HepG2 (cell line): Measurements from ENCODE around the gene IGFLR1. TPM values are rescaled to one million over a fixed set of nuclear protein-coding genes. Genes with fewer than 3 reads are reported as not detected.

Source experiments
- ARID3A ChIP-seq: IDR thresholded peaks from 2 replicates; pipeline ENCODE4 v1.6.1; 2012; ENCODE audit warnings: low read depth, low read length, improper control_type of control experiment
- ATF7-NPFF ChIP-seq: sonication (generic); formaldehyde crosslinking; IDR thresholded peaks from 2 replicates; pipeline ENCODE4 v1.8.1; 2023; ENCODE audit warnings: mild to moderate bottlenecking, low read depth, missing genetic modification reagents, moderate library complexity
- ATRX ChIP-seq: sonication (generic); formaldehyde crosslinking; IDR thresholded peaks from 2 replicates; pipeline ENCODE4 v1.4.0; 2020; ENCODE audit warnings: missing genetic modification reagents, borderline replicate concordance
- CTCF ChIP-seq: sonication (generic); formaldehyde crosslinking; IDR thresholded peaks from 2 replicates; pipeline ENCODE4 v1.5.0; 2020; ENCODE audit warnings: mild to moderate bottlenecking, missing genetic modification reagents, moderate library complexity
- HOMEZ ChIP-seq: IDR thresholded peaks from 2 replicates; pipeline ENCODE4 v1.6.1; 2016; ENCODE audit warnings: low read depth
- LBX2 ChIP-seq: sonication (generic); formaldehyde crosslinking; IDR thresholded peaks from 2 replicates; pipeline ENCODE4 v1.5.0; 2020; ENCODE audit warnings: missing genetic modification reagents, mild to moderate bottlenecking, borderline replicate concordance
- SCMH1 ChIP-seq: sonication (generic); formaldehyde crosslinking; IDR thresholded peaks from 2 replicates; pipeline ENCODE4 v1.9.0; 2021; ENCODE audit warnings: missing genetic modification reagents, mild to moderate bottlenecking, borderline replicate concordance
- SNAPC2 ChIP-seq: sonication (generic); formaldehyde crosslinking; IDR thresholded peaks from 2 replicates; pipeline ENCODE4 v1.8.1; 2022; ENCODE audit warnings: mild to moderate bottlenecking, missing genetic modification reagents
- SP1 ChIP-seq, 2 experiments: fragments of 450-650 bp in 1 of 2; sonication (generic) in 1 of 2; formaldehyde crosslinking in 1 of 2; IDR thresholded peaks; 2 replicates each; pipeline versions ENCODE4 v1.4.0 to v1.6.1; 2016 to 2020; ENCODE audit warnings: missing genetic modification reagents in 1 of 2
- TRAFD1 ChIP-seq: sonication (generic); formaldehyde crosslinking; IDR thresholded peaks from 2 replicates; pipeline ENCODE4 v1.5.1; 2020; ENCODE audit warnings: missing genetic modification reagents, mild to moderate bottlenecking, borderline replicate concordance
- ZBTB20 ChIP-seq: sonication (generic); formaldehyde crosslinking; IDR thresholded peaks from 2 replicates; pipeline ENCODE4 v1.8.1; 2023; ENCODE audit warnings: missing genetic modification reagents, low read depth, mild to moderate bottlenecking, borderline replicate concordance
- ZBTB39 ChIP-seq: sonication (generic); formaldehyde crosslinking; IDR thresholded peaks from 2 replicates; pipeline ENCODE4 v1.5.0; 2020; ENCODE audit warnings: missing genetic modification reagents
- ZNF124 ChIP-seq: sonication (generic); formaldehyde crosslinking; IDR thresholded peaks from 2 replicates; pipeline ENCODE4 v1.4.0; 2020; ENCODE audit warnings: missing genetic modification reagents
- ZNF232 ChIP-seq: sonication (generic); formaldehyde crosslinking; IDR thresholded peaks from 2 replicates; pipeline ENCODE4 v1.4.0; 2020; ENCODE audit warnings: missing genetic modification reagents, borderline replicate concordance
- ZNF496 ChIP-seq: sonication (generic); formaldehyde crosslinking; IDR thresholded peaks from 2 replicates; pipeline ENCODE4 v1.8.1; 2023; ENCODE audit warnings: mild to moderate bottlenecking, moderate library complexity, missing genetic modification reagents; ENCODE audit not compliant: insufficient replicate concordance
- ZNF546 ChIP-seq: sonication (generic); formaldehyde crosslinking; conservative IDR thresholded peaks from 2 replicates; pipeline ENCODE4 v1.8.1; 2023; ENCODE audit warnings: mild to moderate bottlenecking, missing genetic modification reagents
- ZNF570 ChIP-seq: sonication (generic); formaldehyde crosslinking; IDR thresholded peaks from 2 replicates; pipeline ENCODE4 v1.4.0; 2020; ENCODE audit warnings: mild to moderate bottlenecking, missing genetic modification reagents, borderline replicate concordance
- ZNF614 ChIP-seq: IDR thresholded peaks from 2 replicates; pipeline ENCODE4 v1.6.1; 2018; ENCODE audit warnings: missing biosample characterization, missing genetic modification reagents, inconsistent platforms, borderline replicate concordance
- ZNF644 ChIP-seq: IDR thresholded peaks from 2 replicates; pipeline ENCODE4 v1.6.1; 2016; ENCODE audit warnings: low read depth
- polyA plus RNA-seq, 8 experiments: library from polyadenylated mRNA; depleted of rRNA in 3 of 8; stranded (reverse) in 7 of 8; unstranded in 1 of 8; fragments of >200 nt; fragmentation: Illumina TruSeq in 4 of 8; extraction: Trizol in 4 of 8; gene quantifications; 2 replicates each; pipeline versions ENCODE4 v1.2.1 to v1.2.3, GENCODE V29; 2011 to 2016; ENCODE audit warnings: low read depth in 4 of 8, missing spikeins in 1 of 8, mixed read lengths in 1 of 8; ENCODE audit not compliant: insufficient read depth in 1 of 8
- total RNA-seq, 5 experiments: library from RNA; depleted of rRNA; stranded (reverse); fragments of >200 nt; fragmentation: Illumina TruSeq; extraction: Trizol; gene quantifications; 2 replicates each; pipeline ENCODE4 v1.2.3, GENCODE V29; 2016; ENCODE audit warnings: low read depth in 1 of 5

The IGFLR1 gene
- total and polyA plus RNA-seq, 2 of the 13 experiments (the other 11 are each of a cell fraction or from before 2014, with no cell fraction given): 5.4 to 8.9 TPM

GRCh38 chr19:35740423-35741202 is 1.6 kb downstream of the IGFLR1 start (continued):
- TF ChIP-seq HOMEZ (CRISPR knock-in tag) (0 out of 2 replicates have a peak, but pooled peaks have one; percentile 15), ZNF232 (CRISPR knock-in tag) (no peak), SNAPC2 (CRISPR knock-in tag) (peak; percentile 55; the same call in 1 of the 2 replicates), ZNF546 (CRISPR knock-in tag) (no peak), ZNF570 (CRISPR knock-in tag) (no peak), TRAFD1 (CRISPR knock-in tag) (no peak), ATRX (CRISPR knock-in tag) (no peak), ZNF124 (CRISPR knock-in tag) (no peak), ARID3A (no peak), LBX2 (CRISPR knock-in tag) (no peak), ATF7-NPFF (CRISPR knock-in tag) (no peak), ZBTB39 (CRISPR knock-in tag) (no peak), SP1 (IDR thresholded peaks at IDR 0.05) (no peak), SP1 (CRISPR knock-in tag; IDR thresholded peaks at IDR 0.05) (peak; percentile 80), CTCF (CRISPR knock-in tag) (peak; percentile 61), ZBTB20 (no peak), ZNF496 (CRISPR knock-in tag) (no peak), ZNF644 (CRISPR knock-in tag) (no peak), SCMH1 (CRISPR knock-in tag) (no peak), ZNF614 (CRISPR knock-in tag) (no peak; the same call in 1 of the 2 replicates)
